ENCODE data around the gene GNAQ. TPM values are rescaled to one million over a fixed set of nuclear protein-coding genes. Genes with fewer than 3 reads are reported as not detected.

Gene GNAQ
- total RNA-seq, 1 experiment from 2014 or later, result 48.6 TPM

- no peak overlapping the region for H2BK12ac ChIP-seq (ENCODE audit: insufficient read length, low read depth, low read length)
- Mint-ChIP-seq H3K27ac (no peak overlapping the region; a peak in 1 of 7 replicates), H3K9me3 (peaks cover 3 to 10% of the 10 kb centered on the region in 2 experiments; a peak in 4 of 5 replicates), H3K36me3 (ENCODE audit: insufficient read depth in 1 of 3, low read depth in 3 of 3) (peaks cover 5 to 9% (median 8%) of the 10 kb centered on the region in 3 experiments), H3K4me3 (no peak overlapping the region), H3K27me3 (ENCODE audit: low read depth) (no peaks in the 10 kb centered on the region), H3K4me1 (peaks cover 16 to 22% of the 10 kb centered on the region in 2 experiments)
- no peak for DNase-seq
- H3K23ac ChIP-seq (ENCODE audit: insufficient read length, low read depth, low read length), result no peak overlapping the region
- no peaks in the 10 kb centered on the region for H3K79me2 ChIP-seq (ENCODE audit: insufficient read depth, low read length)
- H2BK120ac ChIP-seq (ENCODE audit: low read depth, low read length, poor library complexity, severe bottlenecking), result no peak overlapping the region
- H3K27ac ChIP-seq (ENCODE audit: insufficient read length, low read depth, low read length), result no peak overlapping the region
- no peak overlapping the region for H3K4ac ChIP-seq (ENCODE audit: low read depth, low read length)
- H3K4me1 ChIP-seq (ENCODE audit: insufficient read depth, low read length), result peaks cover 3% of the 10 kb centered on the region; the same call in 1 of the 2 replicates
- H3K23me2 ChIP-seq (ENCODE audit: insufficient read length, low read depth, low read length, poor library complexity, severe bottlenecking), result no peaks in the 10 kb centered on the region
- WGBS (ENCODE audit: extremely low coverage, insufficient read length, low lambda C conversion rate), result no CpG with 5 or more reads among the region's 4 CpGs
- H2AFZ ChIP-seq (ENCODE audit: low read length), result no peak overlapping the region
- H3K56ac ChIP-seq (ENCODE audit: insufficient read length, low read depth, low read length), result no peak overlapping the region
- H3K9ac ChIP-seq (ENCODE audit: extremely low read depth, insufficient read length, low read length), result no peak overlapping the region
- no peaks in the 10 kb centered on the region for H3K27me3 ChIP-seq (ENCODE audit: insufficient read depth, low read length)
- H3K14ac ChIP-seq (ENCODE audit: insufficient read depth, low read length), result no peak overlapping the region
- no peak overlapping the region for H2BK15ac ChIP-seq (ENCODE audit: low read depth, low read length)
- no peaks in the 10 kb centered on the region for H3K79me1 ChIP-seq (ENCODE audit: insufficient read depth, low read depth, low read length, poor library complexity, severe bottlenecking)
- no peak for TF ChIP-seq CTCF (conservative IDR thresholded peaks at IDR 0.05)
- H4K91ac ChIP-seq (ENCODE audit: insufficient read length, low read depth, low read length), result no peak overlapping the region
- peaks cover 10% of the 10 kb centered on the region for H3K9me3 ChIP-seq (ENCODE audit: control insufficient read depth, low read depth, low read length)
- no peak overlapping the region for H2BK20ac ChIP-seq (ENCODE audit: low read depth, low read length, poor library complexity, severe bottlenecking)
- H4K8ac ChIP-seq (replicated peaks; ENCODE audit: insufficient read length, low read depth, low read length), result no peak overlapping the region
- no peaks in the 10 kb centered on the region for H4K20me1 ChIP-seq (ENCODE audit: control insufficient read depth, insufficient read depth, insufficient read length)
- H2BK5ac ChIP-seq (ENCODE audit: insufficient read length, low read length), result no peak overlapping the region
- H2AK5ac ChIP-seq (ENCODE audit: insufficient read length, low read length), result no peak overlapping the region
- H3K18ac ChIP-seq (ENCODE audit: insufficient read length, low read depth, low read length), result no peak overlapping the region
- H4K5ac ChIP-seq (ENCODE audit: insufficient read length, low read depth, low read length), result no peak overlapping the region
- H3K4me2 ChIP-seq (ENCODE audit: insufficient read depth, insufficient read length, low read length), result no peak overlapping the region
- H3T11ph ChIP-seq (ENCODE audit: low read length), result peak overlapping the region; percentile 48
These were observed 177.2 kb downstream of the GNAQ start for GRCh38 chr9:77854258-77854915.
